ENCODE measurements around the gene SLC6A9.

DNA sequence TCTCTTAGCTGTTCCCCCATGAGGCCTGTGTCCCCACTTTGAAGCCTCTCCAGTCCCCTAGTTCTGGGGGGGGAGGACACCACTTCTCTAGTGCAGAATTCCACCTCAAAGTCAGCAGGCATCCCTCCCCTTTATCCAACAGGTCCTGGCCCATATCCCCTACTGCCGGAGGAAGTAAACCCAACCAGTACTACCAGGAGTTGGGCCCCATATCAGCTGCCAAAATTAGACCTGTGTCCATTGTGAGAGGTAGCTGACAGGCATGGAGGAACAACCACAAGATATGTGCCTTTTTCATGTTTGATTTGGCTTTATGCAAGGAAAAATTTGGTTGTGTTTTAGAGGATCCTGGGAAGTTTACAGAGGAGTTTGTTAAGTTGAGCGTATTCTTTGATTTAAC, 22.1 kb upstream of the SLC6A9 start:
- TF ChIP-seq, protein P1, sequence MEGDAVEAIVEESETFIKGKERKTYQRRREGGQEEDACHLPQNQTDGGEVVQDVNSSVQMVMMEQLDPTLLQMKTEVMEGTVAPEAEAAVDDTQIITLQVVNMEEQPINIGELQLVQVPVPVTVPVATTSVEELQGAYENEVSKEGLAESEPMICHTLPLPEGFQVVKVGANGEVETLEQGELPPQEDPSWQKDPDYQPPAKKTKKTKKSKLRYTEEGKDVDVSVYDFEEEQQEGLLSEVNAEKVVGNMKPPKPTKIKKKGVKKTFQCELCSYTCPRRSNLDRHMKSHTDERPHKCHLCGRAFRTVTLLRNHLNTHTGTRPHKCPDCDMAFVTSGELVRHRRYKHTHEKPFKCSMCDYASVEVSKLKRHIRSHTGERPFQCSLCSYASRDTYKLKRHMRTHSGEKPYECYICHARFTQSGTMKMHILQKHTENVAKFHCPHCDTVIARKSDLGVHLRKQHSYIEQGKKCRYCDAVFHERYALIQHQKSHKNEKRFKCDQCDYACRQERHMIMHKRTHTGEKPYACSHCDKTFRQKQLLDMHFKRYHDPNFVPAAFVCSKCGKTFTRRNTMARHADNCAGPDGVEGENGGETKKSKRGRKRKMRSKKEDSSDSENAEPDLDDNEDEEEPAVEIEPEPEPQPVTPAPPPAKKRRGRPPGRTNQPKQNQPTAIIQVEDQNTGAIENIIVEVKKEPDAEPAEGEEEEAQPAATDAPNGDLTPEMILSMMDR (IDR thresholded peaks at IDR 0.05) = no peak
- TF ChIP-seq POLR2A (IDR thresholded peaks at IDR 0.05) (no peak), EP300 (IDR thresholded peaks at IDR 0.05) (no peak), POLR2AphosphoS5 (IDR thresholded peaks at IDR 0.05) (no peak)

Measured in upper lobe of left lung (tissue), 4 donors.